HepG2 (cell line): ENCODE data around the gene COQ4. TPM values are rescaled to one million over a fixed set of nuclear protein-coding genes. Genes with fewer than 3 reads are reported as not detected.
A peak's percentile ranks its signal among the peaks of the same experiment; 100 is the strongest.

ENCODE experiments used
- ARNT ChIP-seq: fragments of 450-650 bp; IDR thresholded peaks from 2 replicates; pipeline ENCODE4 v1.6.1; 2017
- DRAP1 ChIP-seq: IDR thresholded peaks from 2 replicates; pipeline ENCODE4 v1.6.1; 2016; ENCODE audit warnings: missing genetic modification reagents, missing compliant biosample characterization
- HMG20B ChIP-seq: conservative IDR thresholded peaks from 2 replicates; pipeline ENCODE4 v1.6.1; 2016; ENCODE audit warnings: missing genetic modification reagents, missing compliant biosample characterization
- HNF1A ChIP-seq, 2 experiments: sonication (generic) in 1 of 2; formaldehyde crosslinking in 1 of 2; IDR thresholded peaks; 2 replicates each; pipeline versions ENCODE4 v1.4.0 to v1.6.1; 2016 to 2020; ENCODE audit warnings: borderline replicate concordance in 1 of 2, low read depth in 1 of 2, mild to moderate bottlenecking in 1 of 2, missing genetic modification reagents in 1 of 2
- MTA1 ChIP-seq: sonication (generic); formaldehyde crosslinking; IDR thresholded peaks from 2 replicates; pipeline ENCODE4 v1.4.0; 2020; ENCODE audit warnings: missing genetic modification reagents, mild to moderate bottlenecking, borderline replicate concordance
- NAIF1 ChIP-seq: sonication (generic); formaldehyde crosslinking; IDR thresholded peaks from 2 replicates; pipeline ENCODE4 v1.5.0; 2020; ENCODE audit warnings: mild to moderate bottlenecking, missing genetic modification reagents, borderline replicate concordance
- PAF1 ChIP-seq: IDR thresholded peaks from 2 replicates; pipeline ENCODE4 v1.6.1; 2016; ENCODE audit warnings: missing genetic modification reagents, missing compliant biosample characterization
- SOX13 ChIP-seq, 3 experiments: fragments of 450-650 bp in 1 of 3; sonication (generic) in 1 of 3; formaldehyde crosslinking in 1 of 3; IDR thresholded peaks in 2 of 3; conservative IDR thresholded peaks in 1 of 3; 2 replicates each; pipeline versions ENCODE4 v1.5.0 to v1.6.1; 2016 to 2020; ENCODE audit warnings: antibody characterized with exemption in 1 of 3, mild to moderate bottlenecking in 1 of 3, missing compliant biosample characterization in 1 of 3, missing genetic modification reagents in 1 of 3, moderate library complexity in 1 of 3
- TIGD3 ChIP-seq: sonication (generic); formaldehyde crosslinking; IDR thresholded peaks from 2 replicates; pipeline ENCODE4 v1.5.1; 2020; ENCODE audit warnings: mild to moderate bottlenecking, missing genetic modification reagents, borderline replicate concordance
- ZNF143 ChIP-seq: sonication (generic); formaldehyde crosslinking; IDR thresholded peaks from 2 replicates; pipeline ENCODE4 v1.4.0; 2020; ENCODE audit warnings: missing genetic modification reagents
- ZNF501 ChIP-seq: sonication (generic); formaldehyde crosslinking; IDR thresholded peaks from 2 replicates; pipeline ENCODE4 v1.5.1; 2020; ENCODE audit warnings: mild to moderate bottlenecking, moderate library complexity, missing genetic modification reagents
- ZNF503 ChIP-seq: sonication (generic); formaldehyde crosslinking; IDR thresholded peaks from 2 replicates; pipeline ENCODE4 v1.4.0; 2020; ENCODE audit warnings: missing genetic modification reagents
- ZNF513 ChIP-seq: sonication (generic); formaldehyde crosslinking; conservative IDR thresholded peaks from 2 replicates; pipeline ENCODE4 v1.5.0; 2020; ENCODE audit warnings: missing genetic modification reagents
- ZNF567 ChIP-seq: sonication (generic); formaldehyde crosslinking; IDR thresholded peaks from 2 replicates; pipeline ENCODE4 v1.8.1; 2023; ENCODE audit warnings: mild to moderate bottlenecking, missing genetic modification reagents, borderline replicate concordance
- ZNF629 ChIP-seq: sonication (generic); formaldehyde crosslinking; conservative IDR thresholded peaks from 2 replicates; pipeline ENCODE4 v1.5.0; 2020; ENCODE audit warnings: missing genetic modification reagents
- ZNF766 ChIP-seq: sonication (generic); formaldehyde crosslinking; IDR thresholded peaks from 2 replicates; pipeline ENCODE4 v1.5.0; 2020; ENCODE audit warnings: missing genetic modification reagents, borderline replicate concordance
- ZSCAN31 ChIP-seq: sonication (generic); formaldehyde crosslinking; IDR thresholded peaks from 2 replicates; pipeline ENCODE4 v1.5.0; 2020; ENCODE audit warnings: low read depth, mild to moderate bottlenecking, missing genetic modification reagents
- polyA plus RNA-seq, 8 experiments: library from polyadenylated mRNA; depleted of rRNA in 3 of 8; stranded (reverse) in 7 of 8; unstranded in 1 of 8; fragments of >200 nt; fragmentation: Illumina TruSeq in 4 of 8; extraction: Trizol in 4 of 8; gene quantifications; 2 replicates each; pipeline versions ENCODE4 v1.2.1 to v1.2.3, GENCODE V29; 2011 to 2016; ENCODE audit warnings: low read depth in 4 of 8, missing spikeins in 1 of 8, mixed read lengths in 1 of 8; ENCODE audit not compliant: insufficient read depth in 1 of 8
- total RNA-seq, 5 experiments: library from RNA; depleted of rRNA; stranded (reverse); fragments of >200 nt; fragmentation: Illumina TruSeq; extraction: Trizol; gene quantifications; 2 replicates each; pipeline ENCODE4 v1.2.3, GENCODE V29; 2016; ENCODE audit warnings: low read depth in 1 of 5

Gene COQ4
- total and polyA plus RNA-seq, 2 of the 13 experiments (the other 11 are each of a cell fraction or from before 2014, with no cell fraction given): 26.1 to 36.0 TPM

GRCh38 chr9:128322404-128323211 lies at the start of gene COQ4, which contains the start of gene TRUB2 (continued):
- TF ChIP-seq ZNF501 (CRISPR knock-in tag): peak; percentile 94
- TF ChIP-seq ZNF766 (CRISPR knock-in tag): peak; percentile 83; the same call in 1 of the 2 replicates
- 0 out of 2 replicates have a peak, but pooled peaks have one; percentile 21 for TF ChIP-seq MTA1 (CRISPR knock-in tag)
- TF ChIP-seq DRAP1: peak; percentile 40; the same call in 1 of the 2 replicates
- 0 out of 2 replicates have a peak, but pooled peaks have one; percentile 12 for TF ChIP-seq ZNF629
- no peak for TF ChIP-seq HMG20B (CRISPR knock-in tag)
- TF ChIP-seq TIGD3: 0 out of 2 replicates have a peak, but pooled peaks have one; percentile 40
- TF ChIP-seq ZNF513 (CRISPR knock-in tag): 0 out of 2 replicates have a peak, but pooled peaks have one; percentile 15
- no peak for TF ChIP-seq ARNT
- TF ChIP-seq PAF1 (CRISPR knock-in tag): no peak
- peak; percentile 71 for TF ChIP-seq ZNF143 (CRISPR knock-in tag)
- TF ChIP-seq NAIF1: peak; percentile 87
- peak; percentile 90 for TF ChIP-seq ZSCAN31 (CRISPR knock-in tag)
- TF ChIP-seq SOX13 (IDR thresholded peaks at IDR 0.05): 0 out of 2 replicates have a peak, but pooled peaks have one; percentile 4
- TF ChIP-seq SOX13 (CRISPR knock-in tag; conservative IDR thresholded peaks at IDR 0.05 in 1 of 2, IDR thresholded peaks at IDR 0.05 in 1 of 2): no peak
- 0 out of 2 replicates have a peak, but pooled peaks have one; percentile 42 for TF ChIP-seq HNF1A (IDR thresholded peaks at IDR 0.05; ENCODE audit: low read depth)
- peak; percentile 72 for TF ChIP-seq HNF1A (CRISPR knock-in tag; IDR thresholded peaks at IDR 0.05; ENCODE audit: borderline replicate concordance)
- TF ChIP-seq ZNF503: peak; percentile 88
- no peak for TF ChIP-seq ZNF567
